ENCODE data around the gene KSR2.
"Not testable (repeated sequence)": the region's sequence is repeated elsewhere in the genome, so short reads cannot be mapped to it uniquely, and the experiment has no call there.

The KSR2 gene

GRCh38 chr12:117967512-117967911 lies 1.3 kb downstream of the KSR2 start:
- no peak for DNase-seq (ENCODE audit: low read depth in 2 of 2)

- no peak for DNase-seq (ENCODE audit: low read depth in 2 of 2)
These were observed 1.7 kb downstream of the KSR2 start for GRCh38 chr12:117967043-117967442.

GRCh38 chr12:117966511-117966910 lies 2.3 kb downstream of the KSR2 start:
- no peak for DNase-seq (ENCODE audit: low read depth in 2 of 2)

GRCh38 chr12:117963836-117964235 lies 5.0 kb downstream of the KSR2 start:
- no peak for DNase-seq (ENCODE audit: low read depth in 2 of 2)

- no peak for DNase-seq (ENCODE audit: low read depth in 2 of 2)
These were observed 31.9 kb downstream of the KSR2 start for GRCh38 chr12:117936722-117937484.

DNA sequence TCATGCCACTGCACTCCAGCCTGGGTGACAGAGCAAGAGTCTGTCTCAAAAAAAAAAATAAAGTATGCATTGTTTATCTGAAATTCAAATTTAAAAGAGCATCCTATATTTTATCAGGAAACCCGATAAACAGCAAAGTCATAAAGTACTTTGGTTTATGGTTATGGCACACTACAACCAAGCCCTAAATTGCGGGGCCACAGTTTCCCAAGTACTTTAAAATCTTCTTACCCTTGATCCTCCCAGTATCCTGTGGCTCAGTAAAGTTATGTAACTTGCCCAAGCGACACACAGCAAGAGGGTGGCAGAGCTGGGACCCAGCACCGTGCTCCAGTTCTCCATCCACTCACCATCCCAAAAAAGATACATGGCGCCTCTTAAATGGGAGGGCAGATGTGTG lies 35.2 kb downstream of the KSR2 start:
- DNase-seq (ENCODE audit: low read depth in 2 of 2) = no peak

DNA sequence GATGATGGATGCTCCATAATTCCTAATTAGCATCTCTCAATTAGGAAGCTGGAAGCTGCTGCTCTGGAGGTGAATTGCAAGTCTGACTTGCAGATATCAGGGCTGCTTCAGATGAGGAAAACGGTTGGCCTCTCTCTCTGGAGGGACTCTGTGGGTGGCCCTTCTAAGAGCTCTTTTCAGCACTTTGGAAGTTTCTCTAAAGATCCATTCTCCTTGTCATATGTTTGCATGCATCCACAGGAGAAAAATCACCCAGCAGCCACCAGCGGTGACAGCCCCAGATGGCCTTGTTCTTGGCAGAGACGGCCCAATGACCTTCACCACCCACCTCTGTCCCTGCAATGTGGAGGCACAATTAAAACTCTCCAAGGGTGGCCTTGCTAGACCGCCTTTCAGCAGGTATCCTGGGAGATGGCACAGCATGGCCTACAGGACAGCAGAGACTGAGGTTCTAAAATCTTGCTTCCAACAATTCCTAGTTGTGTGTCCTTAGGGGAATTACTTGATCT lies 42.3 kb downstream of the KSR2 start:
- DNase-seq (ENCODE audit: low read depth in 2 of 2) = no peak

GRCh38 chr12:117921929-117922777 lies 46.6 kb downstream of the KSR2 start:
- no peak for DNase-seq (ENCODE audit: low read depth in 2 of 2)

- no peak for DNase-seq (ENCODE audit: low read depth in 2 of 2)
These were observed 49.3 kb downstream of the KSR2 start for GRCh38 chr12:117919479-117919878.

- DNase-seq (ENCODE audit: low read depth in 2 of 2) = no peak
These were observed 54.1 kb downstream of the KSR2 start for GRCh38 chr12:117914686-117915085.

GRCh38 chr12:117912756-117913155 lies 56.0 kb downstream of the KSR2 start:
- DNase-seq (ENCODE audit: low read depth in 2 of 2) = no peak

- DNase-seq (ENCODE audit: low read depth in 2 of 2) = no peak
These were observed 60.4 kb downstream of the KSR2 start for GRCh38 chr12:117908411-117908810.

DNA sequence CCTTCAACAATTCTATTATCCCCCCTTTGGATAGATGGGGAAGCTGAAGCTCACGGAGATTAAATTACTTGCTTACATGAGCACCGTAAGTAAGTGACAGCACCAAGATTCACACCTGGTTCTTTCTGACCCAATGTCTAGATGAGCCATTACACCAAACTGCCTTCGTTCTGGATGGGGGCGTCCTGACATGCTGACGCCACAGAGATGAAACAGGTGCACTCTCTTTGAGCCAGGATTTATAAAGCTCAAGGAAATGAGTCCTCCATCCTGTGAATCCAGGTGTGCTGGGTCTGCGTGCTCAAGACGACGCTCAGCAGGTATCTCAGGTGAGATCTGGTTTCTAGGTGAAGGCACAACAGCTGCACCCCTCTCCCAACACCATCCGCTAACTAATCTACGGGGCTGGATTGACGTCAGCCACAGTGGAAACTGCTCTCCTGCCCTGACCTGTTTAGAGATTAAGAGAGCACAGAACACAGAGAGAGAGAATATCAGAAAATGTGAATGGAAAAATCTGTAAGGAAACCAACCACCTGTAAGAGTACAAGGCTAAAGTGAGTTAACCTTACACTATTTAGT lies 61.6 kb downstream of the KSR2 start:
- DNase-seq (ENCODE audit: low read depth in 2 of 2) = no peak

DNA sequence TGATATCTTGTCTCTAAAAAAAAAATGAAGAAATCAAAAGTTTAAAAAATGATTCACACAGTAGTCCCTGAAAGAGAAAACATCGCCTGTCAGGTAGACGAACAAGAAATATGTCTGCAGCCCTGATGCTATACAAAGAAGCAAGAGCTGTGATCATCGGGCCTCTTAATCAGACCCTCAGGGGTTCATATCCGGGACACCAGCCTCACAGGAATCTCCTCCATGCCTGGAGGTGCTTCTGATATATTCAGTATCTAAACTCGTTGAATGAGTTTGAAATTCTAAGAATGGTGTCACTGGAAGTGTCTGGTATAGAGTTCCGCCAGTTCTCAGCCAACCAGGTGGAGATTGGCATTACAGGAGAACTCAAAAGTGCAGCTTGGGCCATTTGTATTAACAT lies 64.7 kb downstream of the KSR2 start:
- no peak for DNase-seq (ENCODE audit: low read depth in 2 of 2)

DNA sequence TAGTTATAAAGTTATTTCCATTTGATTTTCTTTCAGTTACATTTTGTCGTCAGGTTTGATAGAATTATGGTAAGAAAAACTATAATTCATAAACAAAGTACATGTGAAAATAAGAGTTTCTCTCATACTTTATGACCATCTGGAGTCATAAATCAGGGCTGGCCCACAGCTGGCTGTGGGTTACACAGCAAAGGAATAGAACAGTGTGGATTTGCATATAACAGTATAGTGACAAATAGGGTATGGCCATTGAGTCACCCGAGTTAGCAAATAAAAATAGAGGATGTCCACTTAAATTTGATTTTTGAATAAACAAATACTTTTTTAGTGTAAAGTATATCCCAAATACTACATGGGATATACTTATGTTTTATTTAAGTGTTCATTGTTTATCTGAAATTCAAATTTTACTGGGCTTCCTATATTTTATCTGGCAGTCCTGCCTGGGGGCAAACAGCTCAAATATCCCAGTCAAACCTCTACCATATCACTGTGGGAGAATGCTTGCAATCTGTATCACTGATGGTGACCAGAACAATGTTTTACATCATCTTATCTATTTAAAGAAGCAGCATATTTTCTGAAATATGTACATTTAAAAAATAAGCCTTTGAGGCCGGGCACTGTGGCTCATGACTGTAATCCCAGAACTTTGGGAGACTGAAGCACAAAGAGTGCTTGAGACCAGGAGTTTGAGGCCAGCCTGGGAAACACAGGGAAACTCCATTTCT lies 65.5 kb downstream of the KSR2 start:
- DNase-seq (ENCODE audit: low read depth in 2 of 2) = no peak

DNA sequence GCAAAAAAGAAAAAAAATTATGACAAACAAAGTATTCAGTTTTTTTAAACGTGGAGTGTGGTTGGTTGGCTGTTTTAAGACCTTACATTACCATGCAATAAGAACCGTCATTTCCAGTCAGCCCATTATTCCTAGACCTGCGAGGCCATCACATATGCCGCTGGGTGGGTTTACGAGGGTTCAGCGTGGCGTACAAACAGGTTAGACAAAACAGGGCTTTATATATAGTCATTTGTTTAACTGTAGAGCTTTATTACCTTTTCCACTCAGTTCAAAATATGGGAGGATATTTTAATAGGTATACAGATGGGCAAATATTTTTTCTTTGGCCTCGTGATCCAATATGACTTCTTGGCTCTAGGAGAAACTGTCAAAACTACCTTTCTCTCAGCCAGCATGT lies 67.2 kb downstream of the KSR2 start:
- DNase-seq (ENCODE audit: low read depth in 2 of 2) = no peak

- DNase-seq (ENCODE audit: low read depth in 2 of 2) = no peak
These were observed 68.2 kb downstream of the KSR2 start for GRCh38 chr12:117900561-117900960.

DNA sequence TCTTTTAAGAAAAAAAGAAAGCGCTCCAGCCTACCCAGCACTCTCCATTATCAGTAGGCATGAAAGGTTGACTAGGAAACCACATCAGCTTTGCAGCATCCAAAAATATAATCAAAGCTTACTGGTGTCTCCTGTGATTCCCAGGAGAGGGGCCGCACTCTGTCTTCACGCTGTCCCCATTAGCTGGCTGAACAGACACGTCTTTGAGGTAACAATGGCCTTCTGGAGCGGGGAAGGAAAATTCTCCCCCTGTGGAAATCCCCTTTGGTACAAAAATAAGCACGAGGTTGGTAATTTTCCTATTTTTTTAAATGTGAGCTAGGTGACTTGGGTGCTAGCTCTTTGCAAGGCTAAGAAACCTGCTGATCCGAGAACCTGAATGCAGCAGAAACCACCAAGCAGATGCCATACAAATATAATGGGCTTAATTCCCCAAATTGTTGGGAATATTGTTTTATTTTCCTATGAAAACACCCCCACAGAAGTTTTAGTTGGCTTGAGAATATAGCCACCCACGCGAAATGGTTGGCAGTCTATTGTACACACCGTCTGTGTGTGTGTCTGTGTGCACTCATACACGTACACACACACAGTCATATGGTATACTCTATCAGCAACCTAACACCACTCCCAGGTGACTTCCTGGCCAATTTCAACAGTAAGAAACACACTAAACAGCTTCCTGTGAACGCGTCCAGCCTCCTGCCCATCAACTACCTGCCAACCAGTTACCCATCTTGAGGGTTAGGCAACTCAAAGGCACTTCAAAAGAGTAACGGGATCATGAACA lies 71.2 kb downstream of the KSR2 start:
- no peak for DNase-seq (ENCODE audit: low read depth in 2 of 2)

- DNase-seq (ENCODE audit: low read depth in 2 of 2) = no peak
These were observed 72.8 kb downstream of the KSR2 start for GRCh38 chr12:117896009-117896408.

GRCh38 chr12:117892441-117892840 lies 76.3 kb downstream of the KSR2 start:
- no peak for DNase-seq (ENCODE audit: low read depth in 2 of 2)

GRCh38 chr12:117891265-117891664 lies 77.5 kb downstream of the KSR2 start:
- DNase-seq (ENCODE audit: low read depth in 2 of 2) = not testable (repeated sequence)
